Muscle layer of colon (tissue), 2 donors: ENCODE measurements around the gene ZNF584.
"Not testable (repeated sequence)": the region's sequence is repeated elsewhere in the genome, so short reads cannot be mapped to it uniquely, and the experiment has no call there.

Experiments
- H3K27ac ChIP-seq: one replicate; pipeline ENCODE4 v1.7.0; 2013; ENCODE audit warnings: low read depth, mild to moderate bottlenecking, low read length, moderate library complexity
- H3K27me3 ChIP-seq, 2 donors: one replicate each; pipeline ENCODE4 v1.7.0; 2013; ENCODE audit warnings: low read length in 2 of 2, mild to moderate bottlenecking in 2 of 2; ENCODE audit not compliant: insufficient read depth in 2 of 2, control insufficient read depth in 1 of 2
- H3K36me3 ChIP-seq: one replicate; pipeline ENCODE4 v1.7.0; 2013; ENCODE audit warnings: mild to moderate bottlenecking, low read length; ENCODE audit not compliant: insufficient read depth
- H3K4me1 ChIP-seq: one replicate; pipeline ENCODE4 v1.7.0; 2013; ENCODE audit warnings: mild to moderate bottlenecking, low read length; ENCODE audit not compliant: insufficient read depth
- H3K4me3 ChIP-seq, 2 donors: one replicate each; pipeline ENCODE4 v1.7.0; 2013; ENCODE audit warnings: low read length in 2 of 2, low read depth in 1 of 2, mild to moderate bottlenecking in 1 of 2, moderate library complexity in 1 of 2
- H3K9ac ChIP-seq: one replicate; pipeline ENCODE4 v1.7.0; 2013; ENCODE audit warnings: low read length
- H3K9me3 ChIP-seq: one replicate; pipeline ENCODE4 v1.7.0; 2013; ENCODE audit warnings: mild to moderate bottlenecking, low read length
- donor health status: abdominal sarcoma.
- donor health status: Adenocarcinoma of cecum.

Gene ZNF584

GRCh38 chr19:58376724-58377123 lies 31.7 kb upstream of the ZNF584 start:
- H3K4me1 ChIP-seq: peaks cover 11% of the 10 kb centered on the region
- not testable (repeated sequence) for H3K27me3 ChIP-seq, H3K4me3 ChIP-seq, H3K27ac ChIP-seq, H3K9me3 ChIP-seq, H3K9ac ChIP-seq, H3K36me3 ChIP-seq

GRCh38 chr19:58379246-58379645 lies 29.2 kb upstream of the ZNF584 start:
- H3K36me3 ChIP-seq: no peaks in the 10 kb centered on the region
- H3K27me3 ChIP-seq: no peaks in the 10 kb centered on the region
- no peak overlapping the region for H3K4me3 ChIP-seq
- H3K9ac ChIP-seq: no peak overlapping the region
- no peaks in the 10 kb centered on the region for H3K9me3 ChIP-seq
- H3K27ac ChIP-seq: no peak overlapping the region
- peaks cover 16% of the 10 kb centered on the region for H3K4me1 ChIP-seq

- Histone ChIP-seq H3K4me1 (peaks cover 16% of the 10 kb centered on the region), H3K9me3 (no peaks in the 10 kb centered on the region), H3K4me3 (peak overlapping the region; percentile 85 to 91), H3K27ac (peak overlapping the region; percentile 95), H3K36me3 (no peaks in the 10 kb centered on the region), H3K9ac (peak overlapping the region; percentile 23), H3K27me3 (no peaks in the 10 kb centered on the region)
These were observed 28.3 kb upstream of the ZNF584 start for GRCh38 chr19:58380037-58380661.

GRCh38 chr19:58380662-58381459 lies 27.6 kb upstream of the ZNF584 start, which contains the start of gene ZNF837:
ZNF837 (minus strand) TSS chr19:58381030; CDS start chr19:58369332, 11,698 bp downstream.
- H3K9me3 ChIP-seq: no peaks in the 10 kb centered on the region
- peak within 1 kb of the TSS; percentile 23 for H3K9ac ChIP-seq
- H3K36me3 ChIP-seq: no peaks in the 10 kb centered on the region
- peaks cover 23% of the 10 kb centered on the region for H3K4me1 ChIP-seq
- H3K27me3 ChIP-seq: no peaks in the 10 kb centered on the region
- H3K4me3 ChIP-seq: peak within 1 kb of the TSS; percentile 85 to 91
- H3K27ac ChIP-seq: peak within 1 kb of the TSS; percentile 95

GRCh38 chr19:58381460-58382212 lies 26.8 kb upstream of the ZNF584 start:
- H3K4me3 ChIP-seq: peak overlapping the region; percentile 85 to 91
- H3K27me3 ChIP-seq: no peaks in the 10 kb centered on the region
- H3K4me1 ChIP-seq: peaks cover 27% of the 10 kb centered on the region
- no peaks in the 10 kb centered on the region for H3K36me3 ChIP-seq
- no peaks in the 10 kb centered on the region for H3K9me3 ChIP-seq
- H3K9ac ChIP-seq: no peak overlapping the region
- H3K27ac ChIP-seq: peak overlapping the region; percentile 75

- Histone ChIP-seq H3K9me3 (no peaks in the 10 kb centered on the region), H3K9ac (no peak overlapping the region), H3K27me3 (no peaks in the 10 kb centered on the region), H3K36me3 (peaks cover under 1% of the 10 kb centered on the region), H3K4me1 (peaks cover 34% of the 10 kb centered on the region), H3K4me3 (no peak overlapping the region), H3K27ac (no peak overlapping the region)
These were observed 25.3 kb upstream of the ZNF584 start for GRCh38 chr19:58382997-58383603.

- peak overlapping the region; percentile 82 to 98 for H3K4me3 ChIP-seq
These were observed 23.0 kb upstream of the ZNF584 start for GRCh38 chr19:58385313-58385890.

GRCh38 chr19:58385891-58386575 lies 22.4 kb upstream of the ZNF584 start:
- H3K36me3 ChIP-seq: peaks cover 13% of the 10 kb centered on the region
- H3K9me3 ChIP-seq: no peaks in the 10 kb centered on the region
- H3K4me3 ChIP-seq: peak overlapping the region; percentile 82 to 98
- peaks cover 32% of the 10 kb centered on the region for H3K4me1 ChIP-seq
- H3K27me3 ChIP-seq: no peaks in the 10 kb centered on the region
- H3K27ac ChIP-seq: peak overlapping the region; percentile 93
- peak overlapping the region; percentile 75 for H3K9ac ChIP-seq

More at GRCh38 chr19:58385313-58385890, 23.0 kb upstream of the ZNF584 start:
- Histone ChIP-seq H3K9me3 (no peaks in the 10 kb centered on the region), H3K9ac (peak overlapping the region; percentile 75), H3K27me3 (no peaks in the 10 kb centered on the region), H3K36me3 (peaks cover 13% of the 10 kb centered on the region), H3K27ac (peak overlapping the region; percentile 93), H3K4me1 (peaks cover 32% of the 10 kb centered on the region)

GRCh38 chr19:58386576-58387337 lies 21.7 kb upstream of the ZNF584 start, which contains the start of gene RPS5:
RPS5 (plus strand) TSS chr19:58387269; CDS start chr19:58388138, 869 bp downstream.
- Histone ChIP-seq H3K4me1 (peaks cover 32% of the 10 kb centered on the region), H3K9me3 (no peaks in the 10 kb centered on the region), H3K27ac (peak within 1 kb of the TSS; percentile 93), H3K27me3 (no peaks in the 10 kb centered on the region), H3K36me3 (peaks cover 13% of the 10 kb centered on the region), H3K9ac (peak within 1 kb of the TSS; percentile 75), H3K4me3 (peak within 1 kb of the TSS; percentile 82 to 98)
